Activated T-helper 1 cell treated with anti-CD3 and anti-CD28 coated beads, Interleukin-2, amount 50 U/mL, for 16 hours (primary cell): ENCODE results near the gene LRRN4CL.
"Not testable (repeated sequence)": the region's sequence is repeated elsewhere in the genome, so short reads cannot be mapped to it uniquely, and the experiment has no call there.

Source experiments
- DNase-seq, 2 donors: peaks; one replicate each; pipeline ENCODE4 v3.0.0-alpha.2; 2020; ENCODE audit warnings: low read depth in 1 of 2, low spot score in 1 of 2

LRRN4CL gene

GRCh38 chr11:62710001-62710345 lies 20.6 kb upstream of the LRRN4CL start:
- DNase-seq: no peak

GRCh38 chr11:62709247-62710000 lies 20.1 kb upstream of the LRRN4CL start:
- DNase-seq: peak; percentile 92

- peak in 1 of 2 donors; percentile 18 for DNase-seq
These were observed 19.5 kb upstream of the LRRN4CL start for GRCh38 chr11:62708793-62709192.

- DNase-seq: no peak
These were observed 19.1 kb upstream of the LRRN4CL start for GRCh38 chr11:62708392-62708791.

GRCh38 chr11:62707277-62707861 lies 18.0 kb upstream of the LRRN4CL start, which contains the start of the genes BSCL2 and GNG3:
TSS of gene BSCL2 (minus strand) at chr11:62707424. CDS start at chr11:62707195, 229 bp downstream.
TSS of gene GNG3 (plus strand) at chr11:62707676. CDS start at chr11:62708296, 620 bp downstream.
- no peak for DNase-seq

- no peak for DNase-seq
These were observed 17.5 kb upstream of the LRRN4CL start for GRCh38 chr11:62706850-62707247.

GRCh38 chr11:62705880-62706849 lies 16.8 kb upstream of the LRRN4CL start:
- peak; percentile 86 to 92 for DNase-seq

- DNase-seq: no peak
These were observed 16.1 kb upstream of the LRRN4CL start for GRCh38 chr11:62705413-62705812.

- DNase-seq: not testable (repeated sequence)
These were observed 14.6 kb upstream of the LRRN4CL start for GRCh38 chr11:62703921-62704320.

GRCh38 chr11:62702246-62702645 lies 12.9 kb upstream of the LRRN4CL start:
- DNase-seq: no peak

- DNase-seq: peak; percentile 56 to 58
These were observed 5.3 kb upstream of the LRRN4CL start for GRCh38 chr11:62694455-62695167.

- not testable (repeated sequence) for DNase-seq
These were observed 4.3 kb upstream of the LRRN4CL start for GRCh38 chr11:62693624-62694023.

GRCh38 chr11:62688491-62688890 lies 839 bp downstream of the LRRN4CL start:
- no peak for DNase-seq

- no peak for DNase-seq
These were observed 1.6 kb downstream of the LRRN4CL start for GRCh38 chr11:62687508-62688396.

GRCh38 chr11:62682518-62682917 lies 6.8 kb downstream of the LRRN4CL start:
- no peak for DNase-seq

- DNase-seq: no peak
These were observed 8.5 kb downstream of the LRRN4CL start for GRCh38 chr11:62680825-62681240.

GRCh38 chr11:62678770-62679696 lies 10.3 kb downstream of the LRRN4CL start, which contains the start of gene UBXN1:
TSS of gene UBXN1 (minus strand) at chr11:62679073. CDS start at chr11:62678923, 150 bp downstream.
- DNase-seq: peak; percentile 63 to 77

- no peak for DNase-seq
These were observed 10.9 kb downstream of the LRRN4CL start for GRCh38 chr11:62678433-62678769.

GRCh38 chr11:62677714-62678113 lies 11.6 kb downstream of the LRRN4CL start:
- no peak for DNase-seq
